SIG-M5 (cell line): Measurements from ENCODE around the gene RNLS.
"Not testable (repeated sequence)": the region's sequence is repeated elsewhere in the genome, so short reads cannot be mapped to it uniquely, and the experiment has no call there.

Source experiments
- DNase-seq: peaks from one replicate; lab custom pipeline; 2025; lab: John Stamatoyannopoulos, UW

The RNLS gene

DNA sequence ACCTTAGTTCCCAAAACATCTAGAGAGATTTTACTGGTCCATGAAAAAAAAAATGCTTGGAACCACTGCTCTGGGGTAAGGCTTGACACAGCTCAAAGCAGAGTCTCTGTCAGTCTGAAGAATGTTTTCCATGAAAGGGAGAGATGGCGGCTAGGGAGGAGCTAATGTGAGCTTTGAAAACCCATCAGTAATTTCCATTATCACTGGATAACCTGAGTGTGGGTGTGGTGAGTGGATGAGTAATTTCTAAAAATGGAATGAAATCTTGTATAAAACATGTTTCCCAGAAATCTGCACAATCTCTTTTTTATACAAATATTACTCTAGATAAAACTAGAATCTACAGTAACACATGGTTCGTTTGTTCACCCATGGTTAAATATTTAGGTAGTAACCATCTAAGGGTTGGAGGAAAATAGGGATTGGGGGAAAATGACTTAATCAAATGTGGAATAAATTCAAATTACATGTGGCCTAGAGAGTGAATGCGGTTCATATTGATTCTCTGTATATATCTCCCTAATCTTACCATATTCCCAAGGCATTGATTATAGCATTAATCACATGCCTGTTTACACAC lies 289.4 kb downstream of the RNLS start:
- DNase-seq, result no peak

- no peak for DNase-seq
Measured at GRCh38 chr10:88293073-88293472, 290.0 kb downstream of the RNLS start.

DNA sequence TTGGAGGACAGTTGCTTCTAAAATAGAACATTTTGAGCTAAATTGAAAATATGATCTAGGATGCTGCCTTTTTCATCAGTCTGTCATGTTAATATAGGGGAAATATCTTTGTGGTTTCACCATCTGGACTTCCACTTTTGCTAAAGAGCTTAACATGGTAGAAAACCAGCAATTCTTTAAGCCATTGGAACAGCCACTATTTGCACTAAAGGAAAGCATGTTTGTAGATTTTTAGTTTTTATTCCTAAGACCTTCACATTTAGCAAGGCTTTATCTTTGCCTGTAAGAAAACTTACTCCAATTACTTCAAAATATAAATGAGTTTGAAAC lies 291.0 kb downstream of the RNLS start:
- DNase-seq, result no peak

GRCh38 chr10:88291289-88292184 lies 291.6 kb downstream of the RNLS start:
- DNase-seq, result no peak

- no peak for DNase-seq
Measured at GRCh38 chr10:88289342-88289741, 293.8 kb downstream of the RNLS start.

- no peak for DNase-seq
Measured at GRCh38 chr10:88288320-88289059, 294.6 kb downstream of the RNLS start.

- no peak for DNase-seq
Measured at GRCh38 chr10:88286030-88286429, 297.1 kb downstream of the RNLS start.

GRCh38 chr10:88281592-88282347 lies 301.3 kb downstream of the RNLS start:
- DNase-seq, result no peak

DNA sequence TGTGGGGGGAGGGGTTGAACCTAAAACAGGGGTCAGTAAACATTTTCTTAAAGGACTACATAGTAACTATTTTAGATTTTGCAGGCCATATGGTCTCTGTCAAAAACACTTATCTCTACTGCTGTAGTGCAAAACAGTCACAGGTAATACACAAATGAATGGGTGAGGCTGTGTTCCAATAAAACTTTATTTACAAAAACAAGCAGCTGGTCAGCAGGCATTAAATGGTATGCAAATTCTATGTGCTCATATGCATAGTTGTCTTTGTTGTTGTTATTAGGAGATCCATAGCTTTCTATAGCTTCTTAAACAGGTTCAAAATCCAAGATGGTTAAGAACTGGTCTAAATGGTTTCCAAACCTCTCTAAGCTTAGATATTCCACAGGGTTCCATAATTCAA lies 302.6 kb downstream of the RNLS start:
- DNase-seq, result no peak

GRCh38 chr10:88278912-88279311 lies 304.2 kb downstream of the RNLS start:
- DNase-seq, result no peak

DNA sequence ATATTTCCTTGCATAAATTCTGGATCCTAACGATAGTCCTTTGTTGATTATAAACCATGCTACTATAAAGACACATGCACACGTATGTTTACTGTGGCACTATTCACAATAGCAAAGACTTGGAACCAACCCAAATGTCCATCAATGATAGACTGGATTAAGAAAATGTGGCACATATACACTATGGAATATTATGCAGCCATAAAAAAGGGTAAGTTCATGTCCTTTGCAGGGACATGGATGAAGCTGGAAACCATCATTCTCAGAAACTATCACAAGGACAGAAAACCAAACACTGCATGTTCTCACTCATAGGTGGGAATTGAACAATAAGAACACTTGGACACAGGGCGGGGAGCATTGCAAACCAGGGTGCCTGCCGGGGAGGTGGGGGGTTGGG lies 306.2 kb downstream of the RNLS start:
- not testable (repeated sequence) for DNase-seq

DNA sequence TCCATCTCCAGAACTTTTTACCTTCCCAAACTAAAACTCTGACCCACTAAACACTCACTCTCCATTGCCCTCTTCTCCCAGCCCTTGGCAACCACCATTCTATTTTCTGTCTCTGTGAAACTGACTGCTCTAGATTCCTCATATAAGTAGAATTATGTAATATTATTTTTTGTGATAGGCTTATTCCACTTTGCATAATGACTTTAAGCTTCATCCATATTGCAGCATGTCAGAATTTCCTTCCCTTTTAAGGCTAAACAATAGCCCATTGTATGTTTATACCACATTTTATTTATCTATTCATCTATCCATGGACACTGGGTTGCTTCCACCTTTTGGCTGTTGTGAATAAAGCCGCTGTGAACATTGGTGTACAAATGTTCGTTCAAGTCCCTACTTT lies 308.8 kb downstream of the RNLS start:
- DNase-seq, result no peak

- DNase-seq, result no peak
Measured at GRCh38 chr10:88273567-88273966, 309.6 kb downstream of the RNLS start.

- DNase-seq, result no peak
Measured at GRCh38 chr10:88271761-88272543, 311.2 kb downstream of the RNLS start.

DNA sequence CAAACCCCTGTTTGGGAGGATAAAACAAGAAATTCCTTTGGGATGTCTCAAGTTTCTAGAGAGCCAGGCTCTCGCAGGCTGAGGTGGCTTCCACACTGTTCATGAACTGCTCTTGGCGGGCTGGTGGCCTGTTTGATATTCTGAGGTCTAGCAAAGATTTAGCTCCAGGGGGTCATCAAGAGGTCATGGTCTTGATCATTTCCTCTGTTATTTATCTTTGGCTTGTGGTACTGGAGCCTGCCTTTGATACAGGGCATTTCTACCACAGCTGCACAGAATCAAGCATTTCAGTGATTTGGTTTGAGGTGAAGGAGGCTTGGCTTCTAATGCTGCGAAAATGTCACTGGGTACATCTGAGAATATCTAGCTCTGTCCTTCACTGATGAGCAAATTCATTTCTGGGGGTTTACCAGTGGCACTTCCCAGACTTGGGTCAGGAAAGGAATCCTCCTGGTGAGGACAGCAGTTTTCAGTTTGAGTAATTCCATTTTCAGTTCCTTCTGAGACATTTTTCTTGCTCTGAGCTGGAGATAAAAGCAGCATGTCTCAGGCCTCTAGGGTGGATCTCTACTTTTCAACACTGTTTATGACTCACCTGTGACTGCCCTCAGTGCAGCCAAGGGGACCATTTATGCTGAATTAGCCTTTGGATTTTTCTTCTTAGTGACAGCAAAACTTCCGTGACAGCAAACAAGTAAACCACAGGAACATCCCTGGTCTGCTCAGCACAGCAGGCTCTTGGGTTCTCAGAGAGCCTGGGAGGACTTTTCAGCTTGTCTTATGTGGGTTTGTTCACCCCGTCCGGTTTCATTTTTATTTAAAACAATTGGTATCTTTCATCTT lies 312.0 kb downstream of the RNLS start:
- DNase-seq, result no peak

GRCh38 chr10:88270061-88270808 lies 312.9 kb downstream of the RNLS start:
- DNase-seq, result no peak

GRCh38 chr10:88262591-88263234 lies 320.4 kb downstream of the RNLS start:
- DNase-seq, result no peak

- DNase-seq, result no peak
Measured at GRCh38 chr10:88261152-88261551, 322.0 kb downstream of the RNLS start.

DNA sequence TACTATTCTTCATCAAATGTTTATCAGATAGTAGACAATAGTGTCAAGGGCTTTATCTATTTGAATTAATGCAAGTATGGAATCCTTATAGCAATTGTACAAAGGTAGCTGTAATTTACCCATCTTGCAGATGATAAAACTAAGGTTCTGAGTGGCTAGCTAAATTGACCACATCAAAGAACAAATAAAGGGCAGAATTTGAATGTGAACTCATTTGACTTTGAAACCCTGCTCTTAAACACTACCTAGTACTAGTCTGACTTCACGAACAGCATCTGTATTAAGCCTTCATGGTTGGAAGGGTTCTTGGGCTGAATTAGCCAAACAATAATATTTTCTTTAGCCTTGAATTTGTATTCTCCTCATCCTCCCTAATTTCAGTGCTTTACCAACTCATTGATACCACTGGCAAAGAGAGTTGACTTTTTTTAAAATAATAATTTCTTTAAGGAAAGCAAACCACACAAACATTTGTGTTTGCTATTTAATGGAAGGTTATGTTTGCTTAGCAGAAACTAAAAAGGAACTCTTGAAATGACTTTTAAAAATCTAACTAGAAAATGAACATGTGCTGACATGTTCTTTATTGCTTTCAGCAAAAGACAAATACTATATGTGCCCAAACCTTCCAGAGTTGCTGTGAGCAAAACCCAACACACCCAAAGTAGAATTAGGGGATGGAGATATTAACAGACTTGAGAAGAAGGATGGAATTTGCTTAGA lies 322.6 kb downstream of the RNLS start:
- no peak for DNase-seq
